ENCODE results near the gene MRO.

GRCh38 chr18:50826027-50826426 lies 6.2 kb upstream of the MRO start:
- TF ChIP-seq CTCF (IDR thresholded peaks at IDR 0.05; ENCODE audit: insufficient read depth, low read length) (no peak), REST (IDR thresholded peaks at IDR 0.05; ENCODE audit: insufficient replicate concordance, low read depth) (no peak), SPI1 (IDR thresholded peaks at IDR 0.05; ENCODE audit: borderline replicate concordance, low read depth) (no peak), POLR2AphosphoS5 (IDR thresholded peaks at IDR 0.05; ENCODE audit: low read depth) (no peak)
